Measurements from ENCODE around the gene IPO4. TPM values are rescaled to one million over a fixed set of nuclear protein-coding genes. Genes with fewer than 3 reads are reported as not detected.
A peak's percentile ranks its signal among the peaks of the same experiment; 100 is the strongest.

IPO4 gene
- total and polyA plus RNA-seq, 2 of the 13 experiments (the other 11 are each of a cell fraction or from before 2014, with no cell fraction given): 39.0 to 179 TPM

DNA sequence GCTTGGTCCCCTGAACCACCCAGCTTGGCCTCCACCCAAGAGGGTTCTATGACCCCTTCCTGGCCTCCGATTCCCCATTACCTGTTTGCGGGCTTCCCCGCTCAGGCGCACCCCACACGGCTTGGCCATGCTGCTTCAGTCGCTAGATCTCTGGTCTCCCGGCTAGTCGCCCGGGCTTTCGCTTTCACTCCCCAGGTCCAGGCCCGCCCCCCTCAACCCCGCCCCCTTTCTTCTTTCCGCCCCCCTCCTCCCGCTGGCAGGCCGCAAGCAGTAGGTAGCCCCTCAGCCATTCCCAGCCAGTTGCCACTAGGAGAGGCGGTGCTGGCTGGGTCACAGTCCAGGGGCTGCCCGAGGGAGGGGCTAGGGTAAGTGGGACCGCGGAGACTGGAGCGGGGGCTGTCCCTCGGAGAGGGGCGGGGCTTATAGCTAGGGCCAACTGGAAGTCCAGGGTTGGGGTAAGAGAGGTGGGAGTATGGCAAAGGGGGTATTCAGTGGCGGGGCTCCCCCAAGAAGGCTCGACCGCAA, 42.1 kb downstream of the IPO4 start, which contains the start of gene PSME2 (continued):
- TF ChIP-seq, protein P1, sequence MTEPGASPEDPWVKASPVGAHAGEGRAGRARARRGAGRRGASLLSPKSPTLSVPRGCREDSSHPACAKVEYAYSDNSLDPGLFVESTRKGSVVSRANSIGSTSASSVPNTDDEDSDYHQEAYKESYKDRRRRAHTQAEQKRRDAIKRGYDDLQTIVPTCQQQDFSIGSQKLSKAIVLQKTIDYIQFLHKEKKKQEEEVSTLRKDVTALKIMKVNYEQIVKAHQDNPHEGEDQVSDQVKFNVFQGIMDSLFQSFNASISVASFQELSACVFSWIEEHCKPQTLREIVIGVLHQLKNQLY (CRISPR knock-in tag; IDR thresholded peaks at IDR 0.05): no peak
- TF ChIP-seq, protein P2, sequence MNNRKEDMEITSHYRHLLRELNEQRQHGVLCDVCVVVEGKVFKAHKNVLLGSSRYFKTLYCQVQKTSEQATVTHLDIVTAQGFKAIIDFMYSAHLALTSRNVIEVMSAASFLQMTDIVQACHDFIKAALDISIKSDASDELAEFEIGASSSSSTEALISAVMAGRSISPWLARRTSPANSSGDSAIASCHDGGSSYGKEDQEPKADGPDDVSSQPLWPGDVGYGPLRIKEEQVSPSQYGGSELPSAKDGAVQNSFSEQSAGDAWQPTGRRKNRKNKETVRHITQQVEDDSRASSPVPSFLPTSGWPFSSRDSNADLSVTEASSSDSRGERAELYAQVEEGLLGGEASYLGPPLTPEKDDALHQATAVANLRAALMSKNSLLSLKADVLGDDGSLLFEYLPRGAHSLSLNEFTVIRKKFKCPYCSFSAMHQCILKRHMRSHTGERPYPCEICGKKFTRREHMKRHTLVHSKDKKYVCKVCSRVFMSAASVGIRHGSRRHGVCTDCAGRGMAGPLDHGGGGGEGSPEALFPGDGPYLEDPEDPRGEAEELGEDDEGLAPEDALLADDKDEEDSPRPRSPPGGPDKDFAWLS (CRISPR knock-in tag; IDR thresholded peaks at IDR 0.05; ENCODE audit: borderline replicate concordance): no peak
- TF ChIP-seq, protein P3, sequence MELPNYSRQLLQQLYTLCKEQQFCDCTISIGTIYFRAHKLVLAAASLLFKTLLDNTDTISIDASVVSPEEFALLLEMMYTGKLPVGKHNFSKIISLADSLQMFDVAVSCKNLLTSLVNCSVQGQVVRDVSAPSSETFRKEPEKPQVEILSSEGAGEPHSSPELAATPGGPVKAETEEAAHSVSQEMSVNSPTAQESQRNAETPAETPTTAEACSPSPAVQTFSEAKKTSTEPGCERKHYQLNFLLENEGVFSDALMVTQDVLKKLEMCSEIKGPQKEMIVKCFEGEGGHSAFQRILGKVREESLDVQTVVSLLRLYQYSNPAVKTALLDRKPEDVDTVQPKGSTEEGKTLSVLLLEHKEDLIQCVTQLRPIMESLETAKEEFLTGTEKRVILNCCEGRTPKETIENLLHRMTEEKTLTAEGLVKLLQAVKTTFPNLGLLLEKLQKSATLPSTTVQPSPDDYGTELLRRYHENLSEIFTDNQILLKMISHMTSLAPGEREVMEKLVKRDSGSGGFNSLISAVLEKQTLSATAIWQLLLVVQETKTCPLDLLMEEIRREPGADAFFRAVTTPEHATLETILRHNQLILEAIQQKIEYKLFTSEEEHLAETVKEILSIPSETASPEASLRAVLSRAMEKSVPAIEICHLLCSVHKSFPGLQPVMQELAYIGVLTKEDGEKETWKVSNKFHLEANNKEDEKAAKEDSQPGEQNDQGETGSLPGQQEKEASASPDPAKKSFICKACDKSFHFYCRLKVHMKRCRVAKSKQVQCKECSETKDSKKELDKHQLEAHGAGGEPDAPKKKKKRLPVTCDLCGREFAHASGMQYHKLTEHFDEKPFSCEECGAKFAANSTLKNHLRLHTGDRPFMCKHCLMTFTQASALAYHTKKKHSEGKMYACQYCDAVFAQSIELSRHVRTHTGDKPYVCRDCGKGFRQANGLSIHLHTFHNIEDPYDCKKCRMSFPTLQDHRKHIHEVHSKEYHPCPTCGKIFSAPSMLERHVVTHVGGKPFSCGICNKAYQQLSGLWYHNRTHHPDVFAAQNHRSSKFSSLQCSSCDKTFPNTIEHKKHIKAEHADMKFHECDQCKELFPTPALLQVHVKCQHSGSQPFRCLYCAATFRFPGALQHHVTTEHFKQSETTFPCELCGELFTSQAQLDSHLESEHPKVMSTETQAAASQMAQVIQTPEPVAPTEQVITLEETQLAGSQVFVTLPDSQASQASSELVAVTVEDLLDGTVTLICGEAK (IDR thresholded peaks at IDR 0.05): no peak
- TF ChIP-seq, protein P3 (CRISPR knock-in tag; IDR thresholded peaks at IDR 0.05): no peak
- TF ChIP-seq NFKB2 (CRISPR knock-in tag; IDR thresholded peaks at IDR 0.05; ENCODE audit: borderline replicate concordance) (peak; percentile 83; the same call in 1 of the 2 replicates), ZKSCAN1 (IDR thresholded peaks at IDR 0.05; ENCODE audit: low read length) (no peak), CEBPG (CRISPR knock-in tag; IDR thresholded peaks at IDR 0.05) (peak; percentile 38; the same call in 1 of the 2 replicates), GABPB1 (CRISPR knock-in tag; IDR thresholded peaks at IDR 0.05) (no peak; the same call in 1 of the 2 replicates), MED8 (CRISPR knock-in tag; IDR thresholded peaks at IDR 0.05; ENCODE audit: insufficient replicate concordance) (peak; percentile 75), KDM5A (IDR thresholded peaks at IDR 0.05; ENCODE audit: borderline replicate concordance, low read length) (no peak; the same call in 1 of the 2 replicates), ZNF33A (CRISPR knock-in tag; IDR thresholded peaks at IDR 0.05; ENCODE audit: borderline replicate concordance) (no peak), CBX2 (IDR thresholded peaks at IDR 0.05; ENCODE audit: low read depth, low read length) (no peak), CBX2 (CRISPR knock-in tag; IDR thresholded peaks at IDR 0.05; ENCODE audit: low read depth) (0 out of 2 replicates have a peak, but pooled peaks have one; percentile 18), RAD51 (IDR thresholded peaks at IDR 0.05; ENCODE audit: borderline replicate concordance) (no peak)
- TF ChIP-seq, protein P4, sequence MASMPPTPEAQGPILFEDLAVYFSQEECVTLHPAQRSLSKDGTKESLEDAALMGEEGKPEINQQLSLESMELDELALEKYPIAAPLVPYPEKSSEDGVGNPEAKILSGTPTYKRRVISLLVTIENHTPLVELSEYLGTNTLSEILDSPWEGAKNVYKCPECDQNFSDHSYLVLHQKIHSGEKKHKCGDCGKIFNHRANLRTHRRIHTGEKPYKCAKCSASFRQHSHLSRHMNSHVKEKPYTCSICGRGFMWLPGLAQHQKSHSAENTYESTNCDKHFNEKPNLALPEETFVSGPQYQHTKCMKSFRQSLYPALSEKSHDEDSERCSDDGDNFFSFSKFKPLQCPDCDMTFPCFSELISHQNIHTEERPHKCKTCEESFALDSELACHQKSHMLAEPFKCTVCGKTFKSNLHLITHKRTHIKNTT (CRISPR knock-in tag; IDR thresholded peaks at IDR 0.05): no peak
- TF ChIP-seq, protein P5, sequence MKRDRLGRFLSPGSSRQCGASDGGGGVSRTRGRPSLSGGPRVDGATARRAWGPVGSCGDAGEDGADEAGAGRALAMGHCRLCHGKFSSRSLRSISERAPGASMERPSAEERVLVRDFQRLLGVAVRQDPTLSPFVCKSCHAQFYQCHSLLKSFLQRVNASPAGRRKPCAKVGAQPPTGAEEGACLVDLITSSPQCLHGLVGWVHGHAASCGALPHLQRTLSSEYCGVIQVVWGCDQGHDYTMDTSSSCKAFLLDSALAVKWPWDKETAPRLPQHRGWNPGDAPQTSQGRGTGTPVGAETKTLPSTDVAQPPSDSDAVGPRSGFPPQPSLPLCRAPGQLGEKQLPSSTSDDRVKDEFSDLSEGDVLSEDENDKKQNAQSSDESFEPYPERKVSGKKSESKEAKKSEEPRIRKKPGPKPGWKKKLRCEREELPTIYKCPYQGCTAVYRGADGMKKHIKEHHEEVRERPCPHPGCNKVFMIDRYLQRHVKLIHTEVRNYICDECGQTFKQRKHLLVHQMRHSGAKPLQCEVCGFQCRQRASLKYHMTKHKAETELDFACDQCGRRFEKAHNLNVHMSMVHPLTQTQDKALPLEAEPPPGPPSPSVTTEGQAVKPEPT (CRISPR knock-in tag; IDR thresholded peaks at IDR 0.05; ENCODE audit: low read depth): no peak; the same call in 1 of the 2 replicates

Data from HepG2 (cell line).